Activated CD8-positive, alpha-beta memory T cell treated with anti-CD3 and anti-CD28 coated beads, Interleukin-2, amount 10 ng/mL, durations not matched to agents 7 days and 5 days (primary cell): Measurements from ENCODE around the gene EPHA4. TPM values are rescaled to one million over a fixed set of nuclear protein-coding genes. Genes with fewer than 3 reads are reported as not detected.

Experiments
- ATAC-seq: fragments of 150-1000 bp; cut with Tn5 transposase; one replicate; pipeline ENCODE4 v1.10.0; 2021; ENCODE audit warnings: moderate library complexity
- CTCF ChIA-PET: fragments of 350-600 bp; sonication (Branson Sonifier 250); formaldehyde crosslinking; loops from one replicate; lab custom pipeline; 2021; ENCODE audit warnings: antibody characterized with exemption; lab: Charles Lee
- DNase-seq: peaks from one replicate; pipeline ENCODE4 v3.0.0-alpha.2; 2020
- H3K27ac Mint-ChIP-seq: one replicate; pipeline ENCODE4 v1.8.0; 2021; ENCODE audit warnings: mild to moderate bottlenecking, mixed read lengths
- H3K27me3 Mint-ChIP-seq: one replicate; pipeline ENCODE4 v1.8.0; 2021; ENCODE audit warnings: mixed read lengths
- H3K36me3 Mint-ChIP-seq: one replicate; pipeline ENCODE4 v1.8.0; 2021; ENCODE audit warnings: mild to moderate bottlenecking, mixed read lengths
- H3K4me1 Mint-ChIP-seq: one replicate; pipeline ENCODE4 v1.8.0; 2021; ENCODE audit warnings: mixed read lengths
- H3K4me3 Mint-ChIP-seq: one replicate; pipeline ENCODE4 v1.8.0; 2021; ENCODE audit warnings: mild to moderate bottlenecking, moderate library complexity, mixed read lengths
- H3K9me3 Mint-ChIP-seq: one replicate; pipeline ENCODE4 v1.8.0; 2022; ENCODE audit warnings: low read depth, mixed read lengths
- total RNA-seq, 2 experiments: library from RNA; stranded (reverse); gene quantifications; one replicate each; pipeline ENCODE4 v1.2.3, GENCODE V29; 2021

Gene EPHA4
- under 1 TPM; 0.59 to 0.91 TPM for total RNA-seq

DNA sequence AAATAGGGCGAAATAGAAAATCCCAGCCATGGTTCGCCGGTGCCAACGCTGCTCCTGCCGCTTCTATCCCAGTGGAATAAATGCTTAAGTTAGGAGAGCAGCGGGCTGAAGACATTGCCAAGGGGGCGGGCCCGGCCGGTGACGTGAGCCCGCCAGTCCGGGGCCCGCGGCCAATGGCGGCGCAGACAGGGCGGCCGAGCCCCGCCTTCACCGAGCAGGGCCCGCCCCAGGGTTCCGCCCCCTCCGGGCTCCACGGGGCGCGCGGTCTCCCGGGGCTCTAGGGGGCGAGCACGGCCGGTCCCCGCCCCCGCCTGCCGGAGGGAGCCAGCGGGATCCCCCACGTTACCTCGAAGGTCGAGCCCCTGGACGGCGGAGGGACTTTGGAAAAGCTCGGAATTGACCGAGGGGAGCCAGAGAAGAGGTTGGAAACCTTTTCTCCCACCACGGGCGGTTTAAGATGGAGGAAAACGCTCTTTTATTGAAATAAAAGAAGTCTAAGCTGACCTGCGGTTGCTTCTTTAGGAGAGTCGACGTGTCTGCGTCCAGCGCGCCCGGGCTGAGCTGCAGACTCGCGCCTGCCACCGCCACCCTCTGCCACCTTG lies at the start of gene EPHA4:
Gene EPHA4 (minus strand): TSS at position 86 of the 602 bp plus-strand sequence. CDS start 56 bp downstream, at position 30.
- Mint-ChIP-seq H3K4me1 (peaks cover 26% of the 10 kb centered on the region), H3K27ac (peak within 1 kb of the TSS; percentile 50), H3K27me3 (peaks cover 72% of the 10 kb centered on the region), H3K4me3 (peak within 1 kb of the TSS; percentile 84), H3K9me3 (no peaks in the 10 kb centered on the region), H3K36me3 (no peaks in the 10 kb centered on the region)
- peak; percentile 95 for ATAC-seq
- CTCF ChIA-PET, result interaction anchor here (1.0 to 3.1 kb wide), 5 partner anchors 12 to 886 kb away, joined by 3 to 20 read pairs (median 4); no protein-coding TSS in a partner anchor
- DNase-seq, result peak; percentile 81

DNA sequence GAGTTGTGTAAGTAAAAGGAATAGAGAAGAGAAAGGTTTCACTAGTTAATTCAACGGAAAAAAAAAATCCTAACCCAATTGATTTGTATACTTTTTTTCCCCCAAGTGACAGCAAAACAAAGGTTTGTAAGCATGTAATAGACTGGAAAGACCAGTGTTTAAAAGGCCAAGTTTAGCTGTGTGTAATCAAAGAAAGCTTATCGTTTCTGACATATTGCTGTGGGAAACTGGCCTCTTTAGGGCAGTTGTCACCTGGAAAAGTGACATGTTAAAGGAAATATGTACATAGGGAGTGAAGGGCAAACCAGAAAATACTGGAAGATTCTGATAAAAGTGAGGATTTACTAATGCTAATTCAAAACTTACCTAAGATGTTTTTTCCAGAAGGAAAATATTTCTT lies 45.9 kb upstream of the EPHA4 start:
- Mint-ChIP-seq H3K27me3 (no peaks in the 10 kb centered on the region), H3K4me1 (no peaks in the 10 kb centered on the region), H3K27ac (no peak overlapping the region), H3K9me3 (no peaks in the 10 kb centered on the region), H3K36me3 (no peaks in the 10 kb centered on the region), H3K4me3 (no peak overlapping the region)
- CTCF ChIA-PET, result no interaction called here
- ATAC-seq (no peak), DNase-seq (no peak)

DNA sequence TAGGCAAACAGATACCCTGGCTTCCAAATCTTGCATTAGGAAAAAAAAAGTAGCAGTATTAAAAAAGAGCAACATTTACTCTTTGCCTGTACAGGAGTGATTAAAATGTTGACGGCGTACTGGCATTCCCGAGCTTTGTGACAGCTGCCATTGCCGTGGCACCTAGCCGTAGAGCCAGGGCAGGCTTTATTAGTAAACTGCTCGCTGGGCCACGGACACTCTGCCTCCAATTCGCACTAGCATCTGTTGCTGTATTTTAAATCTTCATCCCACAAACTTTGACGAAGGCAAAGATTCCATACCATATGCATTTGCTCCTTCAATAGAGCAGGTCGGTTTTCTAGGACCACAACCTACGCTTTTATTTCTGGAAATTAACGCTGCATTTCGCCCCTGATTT lies 44.5 kb upstream of the EPHA4 start:
- Mint-ChIP-seq H3K9me3 (no peaks in the 10 kb centered on the region), H3K4me1 (no peaks in the 10 kb centered on the region), H3K36me3 (no peaks in the 10 kb centered on the region), H3K27ac (no peak overlapping the region), H3K4me3 (no peak overlapping the region), H3K27me3 (no peaks in the 10 kb centered on the region)
- CTCF ChIA-PET, result no interaction called here
- ATAC-seq, result no peak
- no peak for DNase-seq

DNA sequence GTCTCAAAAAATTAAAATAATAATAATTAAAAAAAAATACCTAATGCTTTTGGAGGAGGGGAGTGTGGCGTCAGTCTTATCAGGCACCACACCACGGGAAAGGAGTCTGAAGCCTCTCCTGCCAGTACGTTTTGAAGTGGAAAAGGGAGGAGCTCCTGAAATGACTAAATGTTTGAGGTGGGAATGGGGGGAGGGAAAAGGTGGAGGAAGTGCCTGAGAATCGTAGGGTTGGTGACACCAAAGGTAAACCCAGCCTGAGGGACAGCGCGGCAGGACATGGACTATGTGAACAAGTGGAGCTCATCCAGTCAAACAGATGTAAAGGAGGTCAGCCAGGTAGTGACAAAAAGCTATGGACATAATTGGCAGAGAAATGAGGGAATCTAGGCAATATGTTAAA lies 42.2 kb upstream of the EPHA4 start:
- Mint-ChIP-seq H3K4me3 (no peak overlapping the region), H3K36me3 (no peaks in the 10 kb centered on the region), H3K4me1 (no peaks in the 10 kb centered on the region), H3K27me3 (peaks cover 2% of the 10 kb centered on the region), H3K27ac (no peak overlapping the region), H3K9me3 (no peaks in the 10 kb centered on the region)
- ATAC-seq (no peak), DNase-seq (no peak)
- CTCF ChIA-PET, result no interaction called here

DNA sequence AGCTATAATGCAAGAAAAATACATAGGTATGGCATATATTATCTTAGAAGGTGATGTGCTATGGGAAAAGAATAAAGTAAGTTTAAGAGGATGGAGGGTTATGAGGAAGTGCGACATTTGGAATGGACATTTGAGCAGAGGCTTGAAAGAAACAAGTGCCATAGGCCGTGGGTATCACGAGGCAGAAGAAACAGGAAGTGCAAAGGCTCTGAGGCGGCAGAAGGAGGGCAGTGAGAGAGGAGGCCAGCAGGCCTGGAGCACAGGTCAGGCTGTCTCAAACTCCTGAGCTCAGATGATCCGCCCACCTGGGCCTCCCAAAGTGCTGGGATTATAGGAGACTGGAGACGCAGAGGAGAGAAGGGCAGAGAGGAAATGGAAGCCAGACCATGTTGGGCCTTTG lies 40.7 kb upstream of the EPHA4 start:
- H3K4me1 Mint-ChIP-seq, result peaks cover 3% of the 10 kb centered on the region
- H3K36me3 Mint-ChIP-seq, result no peaks in the 10 kb centered on the region
- ATAC-seq (no peak), DNase-seq (no peak)
- H3K9me3 Mint-ChIP-seq, result no peaks in the 10 kb centered on the region
- no peak overlapping the region for H3K27ac Mint-ChIP-seq
- H3K4me3 Mint-ChIP-seq, result no peak overlapping the region
- CTCF ChIA-PET, result no interaction called here
- H3K27me3 Mint-ChIP-seq, result peaks cover 2% of the 10 kb centered on the region

DNA sequence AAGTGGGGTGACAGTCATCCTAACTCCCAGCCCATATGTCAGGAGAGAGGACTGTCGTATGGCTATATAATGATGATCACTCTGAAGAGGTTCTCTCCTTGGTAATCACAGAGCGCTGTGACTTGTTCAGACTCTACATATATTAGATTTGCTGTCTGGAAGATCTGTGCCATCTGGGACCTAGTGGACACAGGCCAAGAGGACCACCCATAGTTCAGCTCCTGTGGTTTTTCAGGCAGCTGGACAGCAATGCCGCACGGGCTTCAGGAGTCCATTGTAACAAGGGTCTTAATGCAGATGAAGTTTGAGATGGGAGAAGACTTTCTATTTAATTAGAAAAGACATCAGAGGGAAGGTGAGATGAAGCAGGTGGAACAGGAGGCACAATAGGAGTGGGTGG lies 40.1 kb upstream of the EPHA4 start:
- H3K27ac Mint-ChIP-seq, result no peak overlapping the region
- no peaks in the 10 kb centered on the region for H3K36me3 Mint-ChIP-seq
- H3K9me3 Mint-ChIP-seq, result no peaks in the 10 kb centered on the region
- H3K27me3 Mint-ChIP-seq, result peaks cover 2% of the 10 kb centered on the region
- H3K4me1 Mint-ChIP-seq, result peaks cover 3% of the 10 kb centered on the region
- no peak overlapping the region for H3K4me3 Mint-ChIP-seq
- ATAC-seq, result no peak
- no peak for DNase-seq
- CTCF ChIA-PET, result no interaction called here

DNA sequence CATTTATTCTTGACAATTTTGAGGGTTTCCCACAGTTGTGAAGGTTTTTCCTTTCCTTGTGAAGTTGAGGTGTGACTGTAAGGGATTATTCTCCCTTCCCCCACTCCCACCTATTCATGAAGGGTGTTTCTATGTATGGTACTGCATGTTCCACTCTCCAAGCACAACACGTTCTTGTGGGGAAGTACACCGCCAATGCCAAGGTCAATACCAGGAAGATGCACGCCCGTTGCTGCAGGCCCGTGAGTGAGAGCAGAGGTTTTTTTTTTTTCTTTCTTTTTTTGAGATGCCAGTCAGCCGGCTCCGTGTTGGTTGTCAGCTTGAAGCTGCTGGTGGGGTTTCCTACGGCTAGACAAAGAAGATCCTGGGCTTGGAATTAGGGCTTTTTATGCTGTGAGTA lies 38.6 kb upstream of the EPHA4 start:
- DNase-seq (no peak), ATAC-seq (no peak)
- Mint-ChIP-seq H3K4me1 (peaks cover 3% of the 10 kb centered on the region), H3K9me3 (no peaks in the 10 kb centered on the region), H3K4me3 (no peak overlapping the region), H3K36me3 (no peaks in the 10 kb centered on the region), H3K27me3 (peaks cover 5% of the 10 kb centered on the region), H3K27ac (no peak overlapping the region)
- CTCF ChIA-PET, result no interaction called here

DNA sequence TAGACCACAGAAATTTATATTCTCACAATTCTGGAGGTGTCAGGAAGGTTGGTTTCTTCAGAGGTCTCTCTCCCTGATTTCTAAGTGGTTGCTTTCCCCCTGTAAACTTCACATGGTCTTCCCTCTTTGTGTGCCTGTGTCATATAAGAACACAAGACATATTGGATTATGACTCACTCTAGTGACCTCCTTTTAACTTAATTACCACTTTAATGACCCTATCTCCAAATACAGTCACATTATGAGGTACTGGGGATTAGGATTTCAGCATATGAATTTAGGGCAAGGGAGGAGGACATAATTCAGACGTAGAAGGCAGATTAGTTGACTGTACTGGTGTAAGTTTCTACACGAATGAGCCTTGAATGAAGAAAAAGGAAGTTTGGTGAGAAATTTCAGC lies 38.2 kb upstream of the EPHA4 start:
- Mint-ChIP-seq H3K27ac (no peak overlapping the region), H3K27me3 (peaks cover 6% of the 10 kb centered on the region), H3K9me3 (no peaks in the 10 kb centered on the region), H3K4me1 (peaks cover 3% of the 10 kb centered on the region), H3K4me3 (no peak overlapping the region), H3K36me3 (no peaks in the 10 kb centered on the region)
- no peak for ATAC-seq
- no peak for DNase-seq
- CTCF ChIA-PET, result no interaction called here

DNA sequence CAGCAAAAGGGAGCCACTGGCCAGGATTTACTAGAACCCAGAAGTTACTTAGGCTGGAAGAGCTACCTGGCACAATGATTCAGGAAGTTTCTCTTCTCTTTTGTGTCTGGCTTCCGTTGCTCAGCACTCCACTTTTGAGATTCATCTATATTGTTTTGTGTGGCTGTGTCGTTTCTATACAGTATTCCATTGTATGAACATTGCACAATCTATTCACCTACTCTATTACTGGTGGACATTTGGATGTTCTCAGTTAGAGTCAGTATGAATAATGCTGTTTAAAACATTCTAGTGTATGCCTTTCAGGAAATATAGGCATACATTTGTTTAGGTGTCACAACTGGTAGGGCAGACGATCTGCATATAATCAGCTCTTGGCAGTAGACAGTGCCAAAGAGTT lies 36.3 kb upstream of the EPHA4 start:
- Mint-ChIP-seq H3K27me3 (peaks cover 9% of the 10 kb centered on the region), H3K36me3 (no peaks in the 10 kb centered on the region), H3K9me3 (no peaks in the 10 kb centered on the region), H3K27ac (no peak overlapping the region), H3K4me1 (peaks cover 3% of the 10 kb centered on the region), H3K4me3 (no peak overlapping the region)
- DNase-seq, result no peak
- ATAC-seq, result no peak
- CTCF ChIA-PET, result interaction anchor here (0.7 kb wide), 1 partner anchor 1881 kb away, joined by 4 read pairs; no protein-coding TSS in a partner anchor

DNA sequence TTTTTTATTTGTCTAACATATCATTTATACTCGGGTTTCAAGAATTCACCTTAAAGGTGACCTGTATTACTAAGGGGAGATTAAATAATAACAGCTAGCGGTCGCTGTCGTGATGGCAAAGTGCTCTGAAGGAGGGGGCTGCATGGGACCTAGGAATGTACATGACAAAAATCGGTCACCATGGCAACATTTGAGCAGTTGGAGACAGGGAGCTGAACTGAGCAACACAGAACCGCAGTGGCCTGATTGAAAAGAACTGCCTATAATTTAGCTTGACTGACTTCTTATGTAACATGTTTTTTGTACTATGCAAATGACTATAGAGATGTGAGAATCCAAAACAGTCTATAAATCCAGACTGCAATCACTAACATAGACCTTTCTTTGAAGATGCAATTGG lies 34.3 kb upstream of the EPHA4 start:
- no peaks in the 10 kb centered on the region for H3K36me3 Mint-ChIP-seq
- peaks cover 3% of the 10 kb centered on the region for H3K4me1 Mint-ChIP-seq
- DNase-seq (no peak), ATAC-seq (no peak)
- H3K27ac Mint-ChIP-seq, result no peak overlapping the region
- H3K27me3 Mint-ChIP-seq, result peaks cover 9% of the 10 kb centered on the region
- no peaks in the 10 kb centered on the region for H3K9me3 Mint-ChIP-seq
- no peak overlapping the region for H3K4me3 Mint-ChIP-seq
- CTCF ChIA-PET, result no interaction called here

DNA sequence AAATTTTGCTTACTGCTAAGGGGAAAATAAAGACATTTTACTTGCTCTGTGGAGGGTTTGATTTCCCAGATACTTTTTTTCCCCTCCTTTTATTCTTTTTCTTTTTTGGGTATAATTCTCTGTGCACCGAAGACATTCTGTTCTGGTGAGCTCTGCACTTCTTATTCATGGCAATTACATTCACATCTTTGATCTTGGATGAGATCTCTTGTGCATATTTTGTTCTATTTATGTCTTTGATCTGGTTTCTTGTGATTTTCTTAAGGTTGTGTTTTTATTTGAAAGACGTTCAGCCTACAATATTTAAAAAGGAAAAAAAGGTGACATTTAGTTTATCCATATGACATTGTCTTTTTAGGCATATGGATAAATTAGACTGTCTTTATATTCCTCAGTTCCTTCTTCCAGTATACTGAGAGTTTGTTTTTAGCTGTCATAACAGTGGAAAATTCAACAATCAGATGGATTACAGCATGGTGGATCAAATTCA lies 33.7 kb upstream of the EPHA4 start:
- Mint-ChIP-seq H3K4me3 (no peak overlapping the region), H3K9me3 (no peaks in the 10 kb centered on the region), H3K36me3 (no peaks in the 10 kb centered on the region), H3K4me1 (peaks cover 3% of the 10 kb centered on the region), H3K27me3 (peaks cover 11% of the 10 kb centered on the region), H3K27ac (no peak overlapping the region)
- DNase-seq (no peak), ATAC-seq (no peak)
- CTCF ChIA-PET, result no interaction called here

DNA sequence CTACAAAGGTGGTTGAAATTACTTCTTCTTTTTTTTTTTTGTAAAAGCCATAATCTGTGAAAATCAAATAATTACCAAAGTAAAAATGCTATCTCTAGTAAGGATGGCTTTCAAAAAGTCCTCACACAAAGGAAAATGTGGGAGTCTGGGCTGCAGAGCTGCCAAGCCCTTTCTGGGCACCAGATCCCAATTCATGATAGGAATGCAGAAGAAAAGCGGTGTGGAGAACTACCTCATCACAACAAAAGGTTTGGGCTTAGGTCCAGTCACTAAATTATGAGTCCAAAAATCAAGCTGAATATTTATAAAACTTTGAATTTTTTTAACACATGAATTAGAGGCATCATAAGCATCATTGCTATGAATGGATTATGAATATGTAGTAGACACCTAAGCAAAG lies 30.8 kb upstream of the EPHA4 start:
- ATAC-seq (no peak), DNase-seq (no peak)
- CTCF ChIA-PET, result no interaction called here
- H3K4me1 Mint-ChIP-seq, result no peaks in the 10 kb centered on the region
- H3K4me3 Mint-ChIP-seq, result no peak overlapping the region
- no peaks in the 10 kb centered on the region for H3K36me3 Mint-ChIP-seq
- H3K9me3 Mint-ChIP-seq, result no peaks in the 10 kb centered on the region
- H3K27ac Mint-ChIP-seq, result no peak overlapping the region
- H3K27me3 Mint-ChIP-seq, result peaks cover 9% of the 10 kb centered on the region

DNA sequence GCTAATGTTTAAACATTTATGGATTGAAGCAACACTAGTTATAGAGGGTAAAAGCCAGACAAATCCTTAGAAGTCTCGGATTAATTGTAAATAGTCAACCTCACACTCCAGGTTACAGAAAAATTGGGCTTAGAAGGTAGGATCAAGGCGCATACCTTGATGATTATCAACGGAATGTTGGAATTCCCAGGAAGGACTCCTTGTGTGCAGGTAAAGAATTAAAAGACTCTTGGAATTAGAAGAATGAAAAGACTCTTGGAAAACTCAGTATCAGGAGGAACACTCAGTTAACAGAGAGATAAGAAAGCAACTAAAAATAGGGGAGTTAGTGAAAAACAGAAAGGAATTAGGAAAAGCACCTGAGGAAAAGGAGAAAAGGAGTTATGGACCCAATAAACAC lies 29.3 kb upstream of the EPHA4 start:
- Mint-ChIP-seq H3K4me1 (no peaks in the 10 kb centered on the region), H3K27ac (no peak overlapping the region), H3K4me3 (no peak overlapping the region), H3K9me3 (no peaks in the 10 kb centered on the region), H3K27me3 (peaks cover 9% of the 10 kb centered on the region), H3K36me3 (no peaks in the 10 kb centered on the region)
- CTCF ChIA-PET, result no interaction called here
- ATAC-seq (no peak), DNase-seq (no peak)

DNA sequence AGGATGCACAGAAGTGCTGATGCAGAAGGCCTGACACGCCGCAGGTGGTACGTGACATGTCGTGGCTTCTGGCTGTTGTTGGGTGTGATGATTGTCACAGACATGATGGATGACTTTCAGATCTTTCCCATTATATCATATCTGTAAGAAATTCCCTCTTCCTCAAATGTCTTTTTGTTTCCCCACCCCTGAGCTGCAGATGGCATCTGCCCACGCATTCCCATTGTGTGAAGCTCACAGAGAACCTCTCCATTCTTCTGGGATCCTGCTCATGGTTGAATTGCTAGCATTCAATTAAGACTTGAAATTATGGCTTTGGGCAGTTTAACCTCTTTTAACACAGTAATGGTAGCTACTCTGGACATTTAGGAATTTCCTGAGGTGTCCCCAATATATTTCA lies 28.3 kb upstream of the EPHA4 start:
- Mint-ChIP-seq H3K27ac (no peak overlapping the region), H3K9me3 (no peaks in the 10 kb centered on the region), H3K36me3 (no peaks in the 10 kb centered on the region), H3K27me3 (peaks cover 6% of the 10 kb centered on the region), H3K4me3 (no peak overlapping the region), H3K4me1 (no peaks in the 10 kb centered on the region)
- CTCF ChIA-PET, result no interaction called here
- ATAC-seq (no peak), DNase-seq (no peak)
